ENCODE measurements around the gene IRGC.

DNA sequence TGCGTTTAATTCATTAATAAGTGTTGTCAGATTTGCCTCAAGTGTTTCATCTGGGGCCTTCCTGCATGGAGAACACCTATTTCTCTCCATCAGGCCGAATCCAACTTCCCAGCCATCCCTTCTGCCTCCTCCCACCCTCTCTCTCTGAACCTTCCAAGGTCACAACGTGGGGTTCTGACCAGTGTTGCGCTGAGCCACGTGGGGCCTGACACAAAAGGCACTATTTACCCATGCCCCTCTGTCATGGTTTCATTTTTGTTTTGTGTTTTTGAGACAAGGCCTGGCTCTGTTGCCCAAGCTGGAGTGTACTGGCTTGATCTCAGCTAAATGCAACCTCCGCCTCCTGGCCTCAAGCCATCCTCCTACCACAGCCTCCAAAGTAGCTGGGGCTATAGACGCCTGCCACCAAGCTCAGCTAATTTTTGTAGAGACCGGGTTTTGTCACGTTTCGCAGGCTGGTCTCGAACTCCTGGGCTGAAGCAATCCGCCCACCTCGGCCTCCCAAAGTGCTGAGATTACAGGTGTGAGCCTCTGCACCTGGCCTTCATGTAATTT is 8.6 kb upstream of the IRGC start:
- TF ChIP-seq NCOA2 (IDR thresholded peaks at IDR 0.05; ENCODE audit: partially characterized antibody in 2 of 2): no peak
- TF ChIP-seq EGR1 (conservative IDR thresholded peaks at IDR 0.05): no peak
- TF ChIP-seq, protein P1, sequence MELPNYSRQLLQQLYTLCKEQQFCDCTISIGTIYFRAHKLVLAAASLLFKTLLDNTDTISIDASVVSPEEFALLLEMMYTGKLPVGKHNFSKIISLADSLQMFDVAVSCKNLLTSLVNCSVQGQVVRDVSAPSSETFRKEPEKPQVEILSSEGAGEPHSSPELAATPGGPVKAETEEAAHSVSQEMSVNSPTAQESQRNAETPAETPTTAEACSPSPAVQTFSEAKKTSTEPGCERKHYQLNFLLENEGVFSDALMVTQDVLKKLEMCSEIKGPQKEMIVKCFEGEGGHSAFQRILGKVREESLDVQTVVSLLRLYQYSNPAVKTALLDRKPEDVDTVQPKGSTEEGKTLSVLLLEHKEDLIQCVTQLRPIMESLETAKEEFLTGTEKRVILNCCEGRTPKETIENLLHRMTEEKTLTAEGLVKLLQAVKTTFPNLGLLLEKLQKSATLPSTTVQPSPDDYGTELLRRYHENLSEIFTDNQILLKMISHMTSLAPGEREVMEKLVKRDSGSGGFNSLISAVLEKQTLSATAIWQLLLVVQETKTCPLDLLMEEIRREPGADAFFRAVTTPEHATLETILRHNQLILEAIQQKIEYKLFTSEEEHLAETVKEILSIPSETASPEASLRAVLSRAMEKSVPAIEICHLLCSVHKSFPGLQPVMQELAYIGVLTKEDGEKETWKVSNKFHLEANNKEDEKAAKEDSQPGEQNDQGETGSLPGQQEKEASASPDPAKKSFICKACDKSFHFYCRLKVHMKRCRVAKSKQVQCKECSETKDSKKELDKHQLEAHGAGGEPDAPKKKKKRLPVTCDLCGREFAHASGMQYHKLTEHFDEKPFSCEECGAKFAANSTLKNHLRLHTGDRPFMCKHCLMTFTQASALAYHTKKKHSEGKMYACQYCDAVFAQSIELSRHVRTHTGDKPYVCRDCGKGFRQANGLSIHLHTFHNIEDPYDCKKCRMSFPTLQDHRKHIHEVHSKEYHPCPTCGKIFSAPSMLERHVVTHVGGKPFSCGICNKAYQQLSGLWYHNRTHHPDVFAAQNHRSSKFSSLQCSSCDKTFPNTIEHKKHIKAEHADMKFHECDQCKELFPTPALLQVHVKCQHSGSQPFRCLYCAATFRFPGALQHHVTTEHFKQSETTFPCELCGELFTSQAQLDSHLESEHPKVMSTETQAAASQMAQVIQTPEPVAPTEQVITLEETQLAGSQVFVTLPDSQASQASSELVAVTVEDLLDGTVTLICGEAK (IDR thresholded peaks at IDR 0.05): no peak
- TF ChIP-seq, protein P1 (CRISPR knock-in tag; IDR thresholded peaks at IDR 0.05): no peak
- TF ChIP-seq, protein P2, sequence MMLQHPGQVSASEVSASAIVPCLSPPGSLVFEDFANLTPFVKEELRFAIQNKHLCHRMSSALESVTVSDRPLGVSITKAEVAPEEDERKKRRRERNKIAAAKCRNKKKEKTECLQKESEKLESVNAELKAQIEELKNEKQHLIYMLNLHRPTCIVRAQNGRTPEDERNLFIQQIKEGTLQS (IDR thresholded peaks at IDR 0.05): no peak
- TF ChIP-seq, protein P2 (CRISPR knock-in tag; conservative IDR thresholded peaks at IDR 0.05): no peak
- no peak for TF ChIP-seq ZZZ3 (IDR thresholded peaks at IDR 0.05)
- no peak for TF ChIP-seq ZNF146 (CRISPR knock-in tag; IDR thresholded peaks at IDR 0.05; ENCODE audit: unreplicated experiment)
- no peak for TF ChIP-seq CHD4 (IDR thresholded peaks at IDR 0.05; ENCODE audit: insufficient read depth, insufficient replicate concordance, low read depth, low read length, poor library complexity, severe bottlenecking)
- TF ChIP-seq ZBTB1 (CRISPR knock-in tag; IDR thresholded peaks at IDR 0.05; ENCODE audit: borderline replicate concordance, low read depth): no peak
- TF ChIP-seq MXI1 (IDR thresholded peaks at IDR 0.05; ENCODE audit: low read depth, low read length): no peak
- TF ChIP-seq EZH2 (IDR thresholded peaks at IDR 0.05; ENCODE audit: borderline replicate concordance, low read depth, low read length): no peak
- TF ChIP-seq ILK (tag; IDR thresholded peaks at IDR 0.05; ENCODE audit: borderline replicate concordance, low read depth): no peak
- TF ChIP-seq KAT7 (CRISPR knock-in tag; IDR thresholded peaks at IDR 0.05; ENCODE audit: borderline replicate concordance): no peak
- no peak for TF ChIP-seq POLR2A (conservative IDR thresholded peaks at IDR 0.05)

Measured in K562 (cell line).